PC-9 (cell line): Measurements from ENCODE around the gene SHOC2.

Source experiments
- CTCF ChIP-seq: fragments of 200-600 bp; sonication (generic); conservative IDR thresholded peaks from 2 replicates; pipeline ENCODE4 v1.6.1; 2017; ENCODE audit warnings: mixed run types, antibody characterized with exemption, mild to moderate bottlenecking, moderate library complexity
- EZH2 ChIP-seq: fragments of 200-600 bp; sonication (generic); IDR thresholded peaks from 2 replicates; pipeline ENCODE4 v1.8.0; 2017; ENCODE audit warnings: antibody characterized with exemption, low read depth

GRCh38 chr10:110881905-110882304, 37.5 kb upstream of the SHOC2 start:
- TF ChIP-seq CTCF (no peak), EZH2 (no peak)
